Neuronal stem cell (in vitro differentiated cells): Measurements from ENCODE around the gene RBM15B.

ENCODE experiments used
- DNase-seq: peaks from one replicate; pipeline ENCODE4 v3.0.0-alpha.2; 2013; ENCODE audit warnings: low spot score
- H2AFZ ChIP-seq: one replicate; pipeline ENCODE4 v1.6.1; 2013; ENCODE audit warnings: mild to moderate bottlenecking, low read length, inconsistent platforms
- H2AK5ac ChIP-seq: 2 replicates; pipeline ENCODE4 v1.6.1; 2013; ENCODE audit warnings: low read depth, mild to moderate bottlenecking, inconsistent platforms, low read length, moderate library complexity, mixed read lengths
- H2BK120ac ChIP-seq: 2 replicates; pipeline ENCODE4 v1.6.1; 2013; ENCODE audit warnings: low read depth, mild to moderate bottlenecking, inconsistent platforms, low read length, moderate library complexity, mixed read lengths
- H2BK12ac ChIP-seq: one replicate; pipeline ENCODE4 v1.6.1; 2013; ENCODE audit warnings: low read length, inconsistent platforms
- H2BK15ac ChIP-seq: 2 replicates; pipeline ENCODE4 v1.6.1; 2013; ENCODE audit warnings: mild to moderate bottlenecking, low read length, inconsistent platforms, mixed read lengths
- H2BK5ac ChIP-seq: one replicate; pipeline ENCODE4 v1.6.1; 2013; ENCODE audit warnings: inconsistent platforms, mild to moderate bottlenecking, low read length, moderate library complexity
- H3K14ac ChIP-seq: one replicate; pipeline ENCODE4 v1.6.1; 2013; ENCODE audit warnings: low read length, inconsistent platforms
- H3K18ac ChIP-seq: 2 replicates; pipeline ENCODE4 v1.6.1; 2013; ENCODE audit warnings: low read length, inconsistent platforms
- H3K23ac ChIP-seq: 2 replicates; pipeline ENCODE4 v1.6.1; 2013; ENCODE audit warnings: low read depth, mild to moderate bottlenecking, mixed read lengths, low read length, inconsistent platforms; ENCODE audit not compliant: poor library complexity
- H3K27ac ChIP-seq: replicated peaks from 3 replicates; pipeline ENCODE4 v1.5.1; 2013; ENCODE audit warnings: low read length, inconsistent platforms
- H3K27me3 ChIP-seq, 3 experiments: 2 replicates each; pipeline ENCODE4 v1.6.1; 2013; ENCODE audit warnings: low read length in 3 of 3, mild to moderate bottlenecking in 2 of 3, inconsistent platforms in 1 of 3, low read depth in 1 of 3, mixed read lengths in 1 of 3, moderate library complexity in 1 of 3; ENCODE audit not compliant: control insufficient read depth in 3 of 3, insufficient read depth in 3 of 3
- H3K36me3 ChIP-seq, 2 donors: replicated peaks in 1 of 2; 2 replicates each; pipeline ENCODE4 v1.6.1; 2013; ENCODE audit warnings: low read length in 2 of 2; ENCODE audit not compliant: control insufficient read depth in 2 of 2, insufficient read depth in 2 of 2
- H3K4ac ChIP-seq: 2 replicates; pipeline ENCODE4 v1.6.1; 2013; ENCODE audit warnings: inconsistent platforms, mild to moderate bottlenecking, low read length, moderate library complexity
- H3K4me1 ChIP-seq, 2 donors: 1 replicate in 1 of 2; 2 replicates in 1 of 2; pipeline ENCODE4 v1.6.1; 2013; ENCODE audit warnings: low read length in 2 of 2, low read depth in 1 of 2; ENCODE audit not compliant: control insufficient read depth in 2 of 2, insufficient read depth in 1 of 2
- H3K4me2 ChIP-seq: one replicate; pipeline ENCODE4 v1.6.1; 2013; ENCODE audit warnings: mild to moderate bottlenecking, low read length, inconsistent platforms; ENCODE audit not compliant: insufficient read depth, poor library complexity, severe bottlenecking
- H3K4me3 ChIP-seq, 2 donors: 2 replicates each; pipeline ENCODE4 v1.5.1; 2013; ENCODE audit warnings: low read length in 2 of 2, mild to moderate bottlenecking in 2 of 2, inconsistent platforms in 1 of 2, moderate library complexity in 1 of 2
- H3K79me1 ChIP-seq: one replicate; pipeline ENCODE4 v1.6.1; 2013; ENCODE audit warnings: low read depth, mild to moderate bottlenecking, inconsistent platforms, low read length, moderate library complexity
- H3K9ac ChIP-seq: one replicate; pipeline ENCODE4 v1.6.1; 2013; ENCODE audit warnings: mild to moderate bottlenecking, low read depth, low read length, inconsistent platforms; ENCODE audit not compliant: poor library complexity
- H3K9me3 ChIP-seq, 2 donors: replicated peaks in 1 of 2; 2 replicates each; pipeline versions ENCODE3 to v1.6.1; 2013; ENCODE audit warnings: low read length in 2 of 2, mild to moderate bottlenecking in 2 of 2, inconsistent platforms in 1 of 2, low read depth in 1 of 2, mixed read lengths in 1 of 2, moderate library complexity in 1 of 2; ENCODE audit not compliant: control insufficient read depth in 2 of 2, insufficient read depth in 1 of 2
- H4K8ac ChIP-seq: one replicate; pipeline ENCODE4 v1.6.1; 2013; ENCODE audit warnings: low read depth, mild to moderate bottlenecking, inconsistent platforms, low read length, moderate library complexity
- H4K91ac ChIP-seq: one replicate; pipeline ENCODE4 v1.6.1; 2013; ENCODE audit warnings: low read length, low read depth, mild to moderate bottlenecking, inconsistent platforms; ENCODE audit not compliant: poor library complexity
- WGBS, 2 donors: extraction: QIAGEN DNeasy Blood & Tissue Kit; methylation state at CpG; one replicate each; pipeline ENCODE4 v1.1.7; 2013; ENCODE audit warnings: missing lambda C conversion rate in 2 of 2, mixed read lengths in 1 of 2; ENCODE audit not compliant: insufficient read length in 2 of 2, insufficient replicate concordance in 1 of 2; ENCODE audit errors: extremely low coverage in 2 of 2; 5-methylcytosine and 5-hydroxymethylcytosine counted together

RBM15B gene

GRCh38 chr3:51381333-51381705 lies 9.8 kb upstream of the RBM15B start:
- Histone ChIP-seq H2BK12ac (no peak overlapping the region), H2AFZ (no peak overlapping the region), H4K91ac (no peak overlapping the region), H2BK120ac (no peak overlapping the region), H3K36me3 (peaks cover 4 to 7% of the 10 kb centered on the region in 2 donors), H4K8ac (no peak overlapping the region), H3K14ac (no peak overlapping the region), H2BK15ac (no peak overlapping the region), H3K4me2 (no peak overlapping the region), H2AK5ac (no peak overlapping the region), H3K27ac (no peak overlapping the region), H3K9ac (peak overlapping the region; percentile 33), H3K79me1 (no peaks in the 10 kb centered on the region), H3K9me3 (no peaks in the 10 kb centered on the region), H3K4me3 (no peak overlapping the region), H3K4ac (no peak overlapping the region), H3K18ac (no peak overlapping the region), H3K27me3 (peaks cover 0 to 15% (median 0%) of the 10 kb centered on the region in 3 experiments), H2BK5ac (no peak overlapping the region), H3K4me1 (peaks cover 2 to 8% of the 10 kb centered on the region in 2 donors), H3K23ac (no peak overlapping the region)
- no CpG with 5 or more reads among the region's 18 CpGs for WGBS, 2 donors
- DNase-seq = no peak

- H3K18ac ChIP-seq = no peak overlapping the region
- H3K23ac ChIP-seq = no peak overlapping the region
- H2AK5ac ChIP-seq = no peak overlapping the region
- no peaks in the 10 kb centered on the region for H3K79me1 ChIP-seq
- H2BK120ac ChIP-seq = no peak overlapping the region
- H2BK5ac ChIP-seq = no peak overlapping the region
- no peak overlapping the region for H3K4me2 ChIP-seq
- peaks cover 8 to 14% of the 10 kb centered on the region in 2 donors for H3K4me1 ChIP-seq
- H3K4me3 ChIP-seq = no peak overlapping the region
- DNase-seq = no peak
- no peak overlapping the region for H2BK15ac ChIP-seq
- H4K8ac ChIP-seq = no peak overlapping the region
- no peak overlapping the region for H4K91ac ChIP-seq
- WGBS, 2 donors = no CpG with 5 or more reads among the region's 4 CpGs
- no peak overlapping the region for H2BK12ac ChIP-seq
- H3K36me3 ChIP-seq = peaks cover 3 to 11% of the 10 kb centered on the region in 2 donors
- no peaks in the 10 kb centered on the region for H3K9me3 ChIP-seq
- no peak overlapping the region for H2AFZ ChIP-seq
- H3K4ac ChIP-seq = no peak overlapping the region
- no peak overlapping the region for H3K9ac ChIP-seq
- H3K27me3 ChIP-seq = peaks cover 0 to 9% (median 0%) of the 10 kb centered on the region in 3 experiments
- H3K27ac ChIP-seq = no peak overlapping the region
- H3K14ac ChIP-seq = no peak overlapping the region
Observed at GRCh38 chr3:51382076-51382745, 8.9 kb upstream of the RBM15B start.

- H2AFZ ChIP-seq = no peak overlapping the region
- no peak overlapping the region for H4K8ac ChIP-seq
- no peak overlapping the region for H3K27ac ChIP-seq
- H3K4ac ChIP-seq = no peak overlapping the region
- H3K9me3 ChIP-seq = no peaks in the 10 kb centered on the region
- DNase-seq = no peak
- H3K23ac ChIP-seq = no peak overlapping the region
- H3K4me2 ChIP-seq = no peak overlapping the region
- peak overlapping the region in 1 of 2 donors; percentile 66 for H3K4me3 ChIP-seq
- H4K91ac ChIP-seq = no peak overlapping the region
- no CpG with 5 or more reads among the region's 3 CpGs for WGBS, 2 donors
- H2BK15ac ChIP-seq = no peak overlapping the region
- no peak overlapping the region for H3K9ac ChIP-seq
- H2BK120ac ChIP-seq = no peak overlapping the region
- H3K36me3 ChIP-seq = peaks cover 10 to 20% of the 10 kb centered on the region in 2 donors
- no peak overlapping the region for H3K14ac ChIP-seq
- no peaks in the 10 kb centered on the region for H3K79me1 ChIP-seq
- no peak overlapping the region for H2BK12ac ChIP-seq
- no peak overlapping the region for H2AK5ac ChIP-seq
- no peak overlapping the region for H2BK5ac ChIP-seq
- H3K4me1 ChIP-seq = peaks cover 8 to 18% of the 10 kb centered on the region in 2 donors
- H3K27me3 ChIP-seq = peaks cover 0 to 9% (median 0%) of the 10 kb centered on the region in 3 experiments
- H3K18ac ChIP-seq = no peak overlapping the region
Observed at GRCh38 chr3:51382947-51383578, 8.0 kb upstream of the RBM15B start.

GRCh38 chr3:51384055-51384725 lies 6.9 kb upstream of the RBM15B start:
- peak overlapping the region; percentile 98 for H3K18ac ChIP-seq
- peak overlapping the region; percentile 80 for H4K91ac ChIP-seq
- H2BK15ac ChIP-seq = peak overlapping the region; percentile 12
- no peak overlapping the region for H2BK12ac ChIP-seq
- H2AK5ac ChIP-seq = peak overlapping the region; percentile 9
- peak overlapping the region; percentile 66 to 88 for H3K4me3 ChIP-seq
- DNase-seq = no peak
- peak overlapping the region; percentile 8 for H3K4ac ChIP-seq
- no peaks in the 10 kb centered on the region for H3K79me1 ChIP-seq
- peak overlapping the region; percentile 80 for H3K4me2 ChIP-seq
- peak overlapping the region; percentile 63 for H2BK120ac ChIP-seq
- H3K14ac ChIP-seq = peak overlapping the region; percentile 56
- no peak overlapping the region for H4K8ac ChIP-seq
- H3K9me3 ChIP-seq = no peaks in the 10 kb centered on the region
- H2AFZ ChIP-seq = peak overlapping the region; percentile 88
- peak overlapping the region; percentile 84 for H2BK5ac ChIP-seq
- peak overlapping the region; percentile 94 for H3K23ac ChIP-seq
- peak overlapping the region; percentile 96 for H3K9ac ChIP-seq
- WGBS, 2 donors = no CpG with 5 or more reads among the region's 29 CpGs
- peak overlapping the region; percentile 86 for H3K27ac ChIP-seq
- H3K27me3 ChIP-seq = no peaks in the 10 kb centered on the region
- H3K36me3 ChIP-seq = peaks cover 20 to 31% of the 10 kb centered on the region in 2 donors
- H3K4me1 ChIP-seq = peaks cover 8 to 18% of the 10 kb centered on the region in 2 donors
